KOPT-K1 (cell line): ENCODE data around the gene CEP72.
"Not testable (repeated sequence)": the region's sequence is repeated elsewhere in the genome, so short reads cannot be mapped to it uniquely, and the experiment has no call there.

Experiments used
- H3K27ac ChIP-seq: fragments of 200-600 bp; sonication (generic); 2 replicates; pipeline ENCODE4 v1.5.1; 2016; ENCODE audit warnings: antibody characterized with exemption, mild to moderate bottlenecking, low read depth, low read length; ENCODE audit not compliant: poor library complexity, severe bottlenecking
- H3K36me3 ChIP-seq: fragments of 200-600 bp; sonication (generic); 2 replicates; pipeline ENCODE4 v1.5.1; 2017; ENCODE audit warnings: antibody characterized with exemption, mild to moderate bottlenecking, low read length, moderate library complexity; ENCODE audit not compliant: insufficient read depth
- H3K9me3 ChIP-seq: fragments of 200-600 bp; sonication (generic); 2 replicates; pipeline ENCODE4 v1.5.1; 2017; ENCODE audit warnings: antibody characterized with exemption, low read length, mild to moderate bottlenecking; ENCODE audit not compliant: insufficient read depth, poor library complexity, severe bottlenecking

Gene CEP72

GRCh38 chr5:676699-677076, 64.5 kb downstream of the CEP72 start:
- H3K36me3 ChIP-seq, result no peaks in the 10 kb centered on the region
- H3K9me3 ChIP-seq, result no peaks in the 10 kb centered on the region
- H3K27ac ChIP-seq, result no peak overlapping the region

GRCh38 chr5:677131-678101, 65.3 kb downstream of the CEP72 start:
- H3K9me3 ChIP-seq, result no peaks in the 10 kb centered on the region
- no peak overlapping the region for H3K27ac ChIP-seq
- H3K36me3 ChIP-seq, result no peaks in the 10 kb centered on the region

DNA sequence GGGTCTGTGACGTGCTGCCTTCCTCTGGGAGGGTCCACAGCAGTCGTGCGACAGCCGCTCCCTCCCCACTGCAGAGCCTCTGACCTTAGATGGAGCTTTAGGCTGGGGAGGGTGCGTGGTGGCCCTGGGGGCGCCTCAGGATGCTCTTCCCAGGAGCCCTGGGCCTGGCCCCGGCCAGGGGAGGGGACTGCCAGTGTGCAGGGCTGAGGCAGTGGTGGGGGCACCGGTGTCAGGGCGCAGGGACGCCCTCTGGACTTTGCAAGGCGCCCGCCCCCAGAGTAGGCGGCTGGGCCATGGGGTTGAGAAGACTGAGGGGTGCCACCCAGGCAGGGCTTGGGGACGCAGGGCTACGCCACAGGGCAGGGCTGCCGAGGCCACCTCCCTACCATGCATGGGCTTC, 66.4 kb downstream of the CEP72 start:
- H3K9me3 ChIP-seq, H3K27ac ChIP-seq, H3K36me3 ChIP-seq: not testable (repeated sequence)

DNA sequence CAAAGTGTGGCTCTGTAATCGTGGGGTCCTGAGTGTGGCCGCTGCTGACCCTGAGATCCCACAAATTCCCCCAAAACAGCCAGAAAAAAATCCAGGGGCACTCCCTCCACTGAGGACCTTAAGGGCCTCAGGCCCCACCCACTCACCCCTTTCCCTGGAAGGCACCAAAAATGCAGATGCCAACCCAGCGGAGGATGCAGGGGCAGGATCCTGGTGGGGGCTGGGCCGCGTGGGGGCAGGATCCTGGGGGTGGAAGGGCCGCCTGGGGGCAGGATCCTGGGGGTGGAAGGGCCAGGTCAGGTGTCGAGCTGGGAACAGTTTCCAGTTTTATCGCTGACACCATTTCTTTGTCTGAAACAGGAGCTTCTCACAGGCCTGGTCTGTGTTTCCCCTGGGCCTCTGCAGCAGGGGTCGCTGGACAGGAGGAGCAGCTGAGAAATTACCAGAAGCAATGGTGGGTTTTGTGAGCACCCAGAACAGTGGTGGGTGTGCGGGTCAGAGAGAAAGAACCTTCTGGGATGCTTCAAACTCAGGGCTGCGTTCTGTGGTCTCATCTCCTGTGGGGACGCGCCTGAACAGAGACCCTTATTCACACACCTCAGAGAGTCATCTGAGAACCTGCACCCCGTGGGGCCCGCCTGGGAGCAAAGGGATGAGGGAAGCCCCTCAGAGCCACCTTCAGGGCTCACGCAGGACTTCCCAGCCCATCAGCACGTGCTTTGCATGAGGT, 67.2 kb downstream of the CEP72 start:
- not testable (repeated sequence) for H3K9me3 ChIP-seq, H3K27ac ChIP-seq, H3K36me3 ChIP-seq

DNA sequence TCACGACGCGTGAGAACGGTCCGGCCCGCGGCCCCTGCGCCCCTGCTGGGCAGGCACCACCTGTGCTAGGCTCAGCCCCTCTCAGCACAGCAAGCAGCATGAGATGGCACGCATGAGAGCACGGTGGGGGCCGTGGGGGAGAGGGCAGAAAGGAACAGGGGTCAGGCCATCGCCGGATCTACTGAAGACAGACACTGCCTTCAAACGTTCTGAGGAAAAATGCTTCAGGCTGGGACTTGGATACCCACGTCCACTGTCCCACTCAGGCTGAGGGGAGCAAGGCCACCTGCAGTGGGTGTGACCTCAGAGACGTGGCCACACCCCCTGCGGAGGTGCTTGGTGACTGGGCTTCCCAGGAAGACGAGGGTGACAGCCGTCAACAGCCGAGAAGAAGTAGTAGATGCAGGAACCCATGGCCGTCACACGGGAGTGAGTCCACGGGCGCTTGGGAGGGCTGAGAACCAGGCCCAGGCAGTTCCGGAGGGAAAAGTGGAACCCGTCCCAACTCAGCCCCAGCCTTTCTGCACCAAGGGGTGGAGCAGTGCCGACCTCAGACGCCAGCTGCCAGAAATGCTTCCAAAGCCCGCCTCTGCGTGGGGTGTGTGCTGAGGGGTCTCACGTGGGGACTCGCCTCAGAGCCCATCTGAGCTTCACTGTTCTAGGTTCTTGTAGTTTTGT, 68.1 kb downstream of the CEP72 start:
- H3K27ac ChIP-seq, H3K9me3 ChIP-seq, H3K36me3 ChIP-seq: not testable (repeated sequence)

GRCh38 chr5:680836-681235, 68.7 kb downstream of the CEP72 start:
- not testable (repeated sequence) for H3K36me3 ChIP-seq, H3K27ac ChIP-seq, H3K9me3 ChIP-seq

DNA sequence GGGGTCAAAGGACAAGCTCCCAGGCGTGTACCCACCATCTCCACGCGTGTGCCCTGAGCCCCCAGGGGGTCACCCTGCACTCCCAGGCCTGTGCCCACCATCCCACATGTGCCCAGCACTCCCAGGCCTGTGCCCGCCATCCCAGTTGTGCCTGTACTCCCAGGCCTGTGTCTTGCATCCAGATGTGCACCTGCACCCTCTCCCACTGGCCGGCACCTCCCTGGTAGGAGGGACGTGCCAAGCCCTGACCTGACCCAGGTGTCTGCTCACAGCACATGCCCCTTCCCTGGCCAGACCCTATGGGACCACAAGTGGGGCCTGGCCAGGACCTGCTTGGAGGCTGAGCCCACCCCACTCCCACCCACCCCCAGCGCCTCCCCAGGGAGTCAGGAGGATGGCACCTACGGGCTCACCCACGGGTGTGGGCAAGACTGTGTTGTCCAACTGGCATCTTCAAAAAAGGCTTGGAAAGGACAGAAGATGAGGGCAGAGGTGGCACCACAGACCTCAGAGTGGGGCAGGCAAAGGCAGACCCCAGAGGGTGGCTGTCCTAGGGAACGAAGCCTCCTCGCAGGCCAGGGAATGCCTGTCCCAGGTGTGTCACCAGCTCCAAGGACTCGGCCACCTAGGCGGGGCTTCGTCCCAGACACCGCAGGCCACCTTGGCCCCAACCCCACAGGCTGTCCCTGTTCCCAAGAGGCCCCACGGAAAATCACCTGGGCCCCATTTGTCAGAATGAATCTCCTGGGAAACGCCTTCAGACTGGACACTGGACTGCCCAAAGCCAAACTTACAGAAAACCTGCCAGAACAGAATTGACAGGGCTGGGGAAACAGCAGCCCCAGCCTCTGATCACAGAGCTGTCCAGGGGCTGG, 69.4 kb downstream of the CEP72 start:
- H3K9me3 ChIP-seq, H3K36me3 ChIP-seq, H3K27ac ChIP-seq: not testable (repeated sequence)

DNA sequence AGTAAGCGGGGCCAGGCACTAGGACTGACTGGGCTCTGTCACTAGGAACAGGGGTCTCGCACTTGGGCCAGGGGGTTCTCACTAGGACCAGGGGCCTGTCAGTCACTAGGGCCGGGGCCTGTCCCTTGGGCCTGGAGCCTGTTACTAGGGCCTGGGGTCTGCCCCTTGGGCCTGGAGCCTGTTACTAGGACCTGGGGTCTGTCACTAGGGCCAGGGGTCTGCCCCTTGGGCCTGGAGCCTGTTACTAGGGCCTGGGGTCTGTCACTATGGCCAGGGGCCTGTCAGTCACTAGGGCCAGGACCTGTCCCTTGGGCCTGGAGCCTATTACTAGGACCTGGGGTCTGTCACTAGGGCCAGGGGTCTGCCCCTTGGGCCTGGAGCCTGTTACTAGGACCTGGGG, 70.1 kb downstream of the CEP72 start:
- not testable (repeated sequence) for H3K36me3 ChIP-seq, H3K9me3 ChIP-seq, H3K27ac ChIP-seq

GRCh38 chr5:682651-683358, 70.7 kb downstream of the CEP72 start:
- not testable (repeated sequence) for H3K36me3 ChIP-seq, H3K27ac ChIP-seq

DNA sequence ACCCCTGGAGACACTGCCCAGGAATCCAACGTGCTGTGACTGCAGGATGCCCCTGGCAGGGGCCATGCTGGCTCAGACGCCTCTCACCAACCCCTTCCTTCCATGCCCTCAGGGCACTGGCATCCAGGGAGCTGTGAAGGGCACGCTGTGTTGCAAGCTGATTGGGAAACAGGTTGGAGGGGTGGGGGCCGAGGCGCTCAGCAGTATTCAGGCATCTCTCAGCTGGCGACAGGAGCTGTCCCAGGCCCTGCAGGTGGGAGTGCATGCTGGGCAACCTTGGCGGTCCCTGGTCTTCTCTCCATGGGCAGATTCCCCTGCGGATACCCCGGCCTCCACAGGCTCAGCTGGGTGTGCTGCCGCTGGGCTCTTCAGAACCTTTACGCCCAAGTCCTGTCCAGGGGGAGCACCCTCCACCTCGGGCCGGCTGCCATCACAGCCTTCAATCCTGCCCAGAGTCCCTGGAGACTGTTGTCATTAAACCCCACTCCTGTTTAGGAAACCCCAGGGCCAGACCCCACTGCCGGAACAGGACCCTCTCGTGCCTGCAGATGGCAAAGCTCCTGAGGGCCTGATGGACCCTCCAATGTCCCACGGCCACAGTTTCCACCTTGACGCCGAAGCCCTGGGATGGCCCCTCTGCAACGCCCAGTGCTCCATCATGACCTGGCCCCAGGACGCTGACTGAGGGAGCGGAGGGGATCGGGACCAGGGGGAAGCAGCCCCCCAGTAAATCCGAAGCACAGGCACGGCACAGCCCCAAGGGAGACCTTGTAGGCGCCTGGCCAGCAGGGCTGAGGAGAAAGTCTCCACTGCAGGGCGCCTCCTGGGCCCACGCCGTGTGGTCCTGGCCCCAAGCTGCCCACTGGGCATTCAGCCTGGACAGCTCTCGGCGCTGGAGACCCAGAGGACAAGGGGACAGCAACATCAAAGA, 71.7 kb downstream of the CEP72 start:
- Histone ChIP-seq H3K9me3 (no peaks in the 10 kb centered on the region), H3K27ac (no peak overlapping the region), H3K36me3 (no peaks in the 10 kb centered on the region)

More at GRCh38 chr5:682651-683358, 70.7 kb downstream of the CEP72 start:
- H3K9me3 ChIP-seq, result not testable (repeated sequence)

DNA sequence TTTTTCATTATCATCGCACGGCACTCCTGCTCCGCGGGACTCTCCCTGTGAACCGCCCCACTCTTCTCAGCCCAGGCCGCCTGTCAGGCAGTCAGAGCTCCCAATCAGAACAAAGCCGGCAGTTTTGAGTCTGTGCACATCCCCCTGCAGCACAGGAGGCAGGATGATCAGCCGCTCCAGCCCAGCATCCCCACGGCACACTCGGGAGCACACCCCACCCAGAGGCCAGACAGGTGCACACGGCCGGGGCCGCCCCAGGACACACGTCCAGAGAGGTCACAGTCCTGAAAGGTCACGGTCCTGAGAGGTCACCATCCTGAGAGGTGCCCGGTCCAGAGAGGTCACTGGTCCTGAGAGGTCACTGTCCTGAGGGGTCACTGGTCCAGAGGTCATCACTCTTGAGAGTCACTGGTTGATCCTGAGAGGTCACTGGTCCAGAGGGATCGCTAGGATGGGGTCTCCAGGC, 72.6 kb downstream of the CEP72 start:
- H3K9me3 ChIP-seq, result no peaks in the 10 kb centered on the region
- no peak overlapping the region for H3K27ac ChIP-seq

GRCh38 chr5:685262-686171, 73.4 kb downstream of the CEP72 start:
- no peaks in the 10 kb centered on the region for H3K36me3 ChIP-seq
- no peak overlapping the region for H3K27ac ChIP-seq
- no peaks in the 10 kb centered on the region for H3K9me3 ChIP-seq

More for the DNA sequence above, 72.6 kb downstream of the CEP72 start:
- H3K36me3 ChIP-seq, result no peaks in the 10 kb centered on the region
